Thyroid gland (tissue), 4 donors: Measurements from ENCODE around the gene STK38. TPM values are rescaled to one million over a fixed set of nuclear protein-coding genes. Genes with fewer than 3 reads are reported as not detected.
"Not testable (repeated sequence)": the region's sequence is repeated elsewhere in the genome, so short reads cannot be mapped to it uniquely, and the experiment has no call there.

Experiments
- DNase-seq, 2 donors: peaks; one replicate each; pipeline ENCODE4 v3.0.0-alpha.2; 2019
- H3K27ac ChIP-seq, 3 donors: fragments of 200-600 bp; sonication (generic); 1 replicate in 2 of 3; 2 replicates in 1 of 3; pipeline ENCODE4 v1.5.1; 2016 to 2019; ENCODE audit warnings: mild to moderate bottlenecking in 1 of 3, moderate library complexity in 1 of 3
- H3K27me3 ChIP-seq: fragments of 200-600 bp; sonication (generic); one replicate; pipeline ENCODE4 v1.5.1; 2019
- H3K36me3 ChIP-seq, 2 donors: fragments of 200-600 bp; sonication (generic); one replicate each; pipeline ENCODE4 v1.5.1; 2016 to 2019
- H3K4me1 ChIP-seq, 2 donors: fragments of 200-600 bp; sonication (generic); one replicate each; pipeline ENCODE4 v1.5.1; 2017 to 2019
- H3K4me3 ChIP-seq, 3 donors: fragments of 200-600 bp; sonication (generic); replicated peaks in 1 of 3; 1 replicate in 2 of 3; 2 replicates in 1 of 3; pipeline ENCODE4 v1.5.1; 2016; ENCODE audit warnings: mild to moderate bottlenecking in 1 of 3
- H3K9me3 ChIP-seq: fragments of 200-600 bp; sonication (generic); one replicate; pipeline ENCODE4 v1.5.1; 2017
- CTCF ChIP-seq, 6 experiments: fragments of 200-600 bp in 3 of 6; fragments of 450-650 bp in 3 of 6; sonication (generic) in 3 of 6; IDR thresholded peaks; one replicate each; pipeline ENCODE4 v1.5.1; 2016 to 2019; ENCODE audit warnings: antibody characterized with exemption in 6 of 6, mild to moderate bottlenecking in 2 of 6, inconsistent platforms in 1 of 6, moderate library complexity in 1 of 6
- POLR2A ChIP-seq, 2 donors: fragments of 450-650 bp; IDR thresholded peaks; one replicate each; pipeline ENCODE4 v1.6.1; 2017; ENCODE audit warnings: antibody characterized with exemption in 2 of 2, mild to moderate bottlenecking in 2 of 2, moderate library complexity in 1 of 2
- WGBS, 2 donors: methylation state at CpG; one replicate each; pipeline ENCODE4 v1.1.5; 2017; 5-methylcytosine and 5-hydroxymethylcytosine counted together
- intact Hi-C: fragments of 100-400 bp; cut with DNase I; formaldehyde crosslinking; loops from one replicate; pipeline ENCODE4 v1.15.1; 2023
- total RNA-seq, 4 donors: library from RNA; depleted of rRNA; stranded (reverse); fragments of >200 nt; gene quantifications; one replicate each; pipeline ENCODE4 v1.2.3, GENCODE V29; 2016

The STK38 gene
- total RNA-seq, 4 donors from 2014 or later: 11.9 to 21.9 (median 14.1) TPM

GRCh38 chr6:36460916-36461315 lies 86.4 kb downstream of the STK38 start:
- Histone ChIP-seq H3K4me3 (no peak overlapping the region), H3K9me3 (no peaks in the 10 kb centered on the region), H3K4me1 (no peaks in the 10 kb centered on the region), H3K27ac (no peak overlapping the region), H3K27me3 (no peaks in the 10 kb centered on the region), H3K36me3 (no peaks in the 10 kb centered on the region)
- intact Hi-C loops: no loop called here
- DNase-seq: no peak
- TF ChIP-seq CTCF (IDR thresholded peaks at IDR 0.05): no peak
- no peak for TF ChIP-seq POLR2A (IDR thresholded peaks at IDR 0.05)

GRCh38 chr6:36459501-36459900 lies 87.8 kb downstream of the STK38 start:
- H3K4me1 ChIP-seq: peaks cover 4 to 11% of the 10 kb centered on the region in 2 donors
- intact Hi-C loops: no loop called here
- H3K27ac ChIP-seq: no peak overlapping the region
- DNase-seq: no peak
- H3K4me3 ChIP-seq: no peak overlapping the region
- H3K36me3 ChIP-seq: no peaks in the 10 kb centered on the region
- TF ChIP-seq POLR2A (IDR thresholded peaks at IDR 0.05) (no peak), CTCF (IDR thresholded peaks at IDR 0.05) (no peak)
- no peaks in the 10 kb centered on the region for H3K9me3 ChIP-seq
- H3K27me3 ChIP-seq: no peaks in the 10 kb centered on the region

- DNase-seq: peak; percentile 33 to 44
- Histone ChIP-seq H3K4me3 (no peak overlapping the region), H3K4me1 (peaks cover 4 to 11% of the 10 kb centered on the region in 2 donors), H3K27me3 (no peaks in the 10 kb centered on the region), H3K9me3 (no peaks in the 10 kb centered on the region), H3K36me3 (no peaks in the 10 kb centered on the region), H3K27ac (peak overlapping the region; percentile 2 to 48 (median 33))
- intact Hi-C loops: no loop called here
- 59 to 70% methylated on average over 3 of the region's 3 CpGs for WGBS, 2 donors
- TF ChIP-seq CTCF (IDR thresholded peaks at IDR 0.05) (no peak), POLR2A (IDR thresholded peaks at IDR 0.05) (no peak)
These were observed 91.7 kb downstream of the STK38 start for GRCh38 chr6:36455486-36456027.

- intact Hi-C loops, H3K4me3 ChIP-seq, DNase-seq, H3K27me3 ChIP-seq, H3K27ac ChIP-seq, H3K36me3 ChIP-seq, H3K9me3 ChIP-seq: not testable (repeated sequence)
- 96 to 98% methylated on average over 8 of the region's 8 CpGs for WGBS, 2 donors
- H3K4me1 ChIP-seq: peaks cover 4 to 11% of the 10 kb centered on the region in 2 donors
These were observed 94.4 kb downstream of the STK38 start for GRCh38 chr6:36452897-36453296.

GRCh38 chr6:36449173-36449572 lies 98.1 kb downstream of the STK38 start:
- H3K36me3 ChIP-seq, H3K27ac ChIP-seq, DNase-seq, H3K4me3 ChIP-seq, H3K9me3 ChIP-seq, H3K27me3 ChIP-seq: not testable (repeated sequence)
- H3K4me1 ChIP-seq: peaks cover 9 to 16% of the 10 kb centered on the region in 2 donors
- WGBS, 2 donors: 95 to 97% methylated on average over 10 of the region's 10 CpGs
- intact Hi-C loops: loop anchor here (10.0 kb wide), 1 partner anchor 146 kb away; the partner anchor contains the start of gene SRSF3

GRCh38 chr6:36445621-36446020 lies 101.7 kb downstream of the STK38 start:
- H3K4me3 ChIP-seq: no peak overlapping the region
- H3K27me3 ChIP-seq: no peaks in the 10 kb centered on the region
- no peak for DNase-seq
- intact Hi-C loops: loop anchor here (10.0 kb wide), 1 partner anchor 149 kb away; the partner anchor contains the start of gene SRSF3
- no peak for TF ChIP-seq CTCF (IDR thresholded peaks at IDR 0.05)
- no peak overlapping the region for H3K27ac ChIP-seq
- H3K9me3 ChIP-seq: no peaks in the 10 kb centered on the region
- H3K36me3 ChIP-seq: no peaks in the 10 kb centered on the region
- peaks cover 24 to 36% of the 10 kb centered on the region in 2 donors for H3K4me1 ChIP-seq
